Colon (tissue), 2 donors: Measurements from ENCODE around the gene RPRD1B.

Experiments
- FAIRE-seq: peaks from 2 replicates; lab custom pipeline; 2012; peaks lifted over from hg19 to GRCh38; lab: Jason Lieb, UNC
- donor health status: control.
- donor health status: control.

Gene RPRD1B

GRCh38 chr20:38121741-38122140 is 88.2 kb downstream of the RPRD1B start:
- no peak for FAIRE-seq

GRCh38 chr20:38123021-38123587 is 89.6 kb downstream of the RPRD1B start:
- FAIRE-seq: no peak

GRCh38 chr20:38125157-38126056 is 91.9 kb downstream of the RPRD1B start:
- FAIRE-seq: no peak

- FAIRE-seq: no peak
Measured at GRCh38 chr20:38126146-38126921, 92.8 kb downstream of the RPRD1B start.

GRCh38 chr20:38126932-38127621 is 93.5 kb downstream of the RPRD1B start:
- no peak for FAIRE-seq

GRCh38 chr20:38127920-38128528 is 94.5 kb downstream of the RPRD1B start:
- no peak for FAIRE-seq

GRCh38 chr20:38128691-38129090 is 95.1 kb downstream of the RPRD1B start:
- no peak for FAIRE-seq

- no peak for FAIRE-seq
Measured at GRCh38 chr20:38129248-38129865, 95.8 kb downstream of the RPRD1B start.

GRCh38 chr20:38129893-38130609 is 96.5 kb downstream of the RPRD1B start:
- FAIRE-seq: no peak

- FAIRE-seq: no peak
Measured at GRCh38 chr20:38130687-38131587, 97.4 kb downstream of the RPRD1B start.

- no peak for FAIRE-seq
Measured at GRCh38 chr20:38131588-38132121, 98.1 kb downstream of the RPRD1B start.

GRCh38 chr20:38132156-38132909 is 98.8 kb downstream of the RPRD1B start:
- no peak for FAIRE-seq

- no peak for FAIRE-seq
Measured at GRCh38 chr20:38132910-38133501, 99.5 kb downstream of the RPRD1B start.

GRCh38 chr20:38133680-38134426 is 100.3 kb downstream of the RPRD1B start:
- no peak for FAIRE-seq

- FAIRE-seq: no peak
Measured at GRCh38 chr20:38134427-38135270, 101.1 kb downstream of the RPRD1B start.

- no peak for FAIRE-seq
Measured at GRCh38 chr20:38135271-38135650, 101.7 kb downstream of the RPRD1B start.
